Kidney (tissue), 14 donors: ENCODE data around the gene C5orf15. TPM values are rescaled to one million over a fixed set of nuclear protein-coding genes. Genes with fewer than 3 reads are reported as not detected.

Source experiments
- DNase-seq, 5 donors: peaks; one replicate each; pipeline ENCODE4 v3.0.0-alpha.2; 2013 to 2020
- FAIRE-seq: peaks from 2 replicates; lab custom pipeline; 2012; peaks lifted over from hg19 to GRCh38; lab: Jason Lieb, UNC
- H3K27ac ChIP-seq, 2 donors: one replicate each; pipeline ENCODE4 v1.7.0; 2013; ENCODE audit warnings: low read depth in 2 of 2, low read length in 2 of 2, inconsistent platforms in 1 of 2
- H3K27me3 ChIP-seq: one replicate; pipeline ENCODE4 v1.7.1; 2013; ENCODE audit warnings: low read length, inconsistent platforms; ENCODE audit not compliant: control insufficient read depth, insufficient read depth
- H3K36me3 ChIP-seq, 3 donors: one replicate each; pipeline versions ENCODE4 v1.7.0 to v1.7.1; 2013; ENCODE audit warnings: low read length in 3 of 3, control low read depth in 1 of 3, inconsistent platforms in 1 of 3; ENCODE audit not compliant: insufficient read depth in 3 of 3, control insufficient read depth in 2 of 3
- H3K4me1 ChIP-seq, 3 donors: one replicate each; pipeline versions ENCODE4 v1.7.0 to v1.7.1; 2013; ENCODE audit warnings: low read length in 3 of 3, inconsistent platforms in 1 of 3, low read depth in 1 of 3; ENCODE audit not compliant: control insufficient read depth in 2 of 3, insufficient read depth in 2 of 3
- H3K4me3 ChIP-seq, 3 donors: one replicate each; pipeline versions ENCODE4 v1.7.0 to v1.8.1; 2013; ENCODE audit warnings: low read length in 3 of 3, control low read depth in 1 of 3, inconsistent platforms in 1 of 3
- H3K9ac ChIP-seq, 3 donors: one replicate each; pipeline versions ENCODE4 v1.7.0 to v1.7.1; 2013; ENCODE audit warnings: low read length in 3 of 3, control low read depth in 1 of 3, inconsistent platforms in 1 of 3
- H3K9me3 ChIP-seq, 3 donors: one replicate each; pipeline versions ENCODE4 v1.7.0 to v1.7.1; 2013; ENCODE audit warnings: low read length in 3 of 3, control low read depth in 1 of 3, inconsistent platforms in 1 of 3; ENCODE audit not compliant: control insufficient read depth in 2 of 3, insufficient read depth in 1 of 3
- CTCF ChIP-seq: IDR thresholded peaks from 3 replicates; pipeline ENCODE4 v1.5.1; 2012; ENCODE audit warnings: mild to moderate bottlenecking, moderate library complexity, borderline replicate concordance; ENCODE audit not compliant: insufficient read depth; ENCODE audit errors: extremely low read depth
- intact Hi-C: fragments of 100-400 bp; cut with DNase I; formaldehyde crosslinking; loops from one replicate; pipeline ENCODE4 v1.11.1; 2022
- polyA plus RNA-seq: library from polyadenylated mRNA; stranded (reverse); fragments of 350-450 nt; fragmentation: Illumina TruSeq; extraction: RNeasy Lipid Tissue Mini Kit (QIAGEN cat#74804); gene quantifications from one replicate; pipeline ENCODE4 v1.2.3, GENCODE V29; 2014; ENCODE audit warnings: low read depth, low replicate concordance; ENCODE audit not compliant: insufficient read depth
- total RNA-seq: library from RNA; stranded (reverse); fragmentation: NEBNext Ultra II Directional; extraction: Animal tissue kit (Norgen Biotek cat#: 25700); gene quantifications from one replicate; pipeline ENCODE4 v1.2.1, GENCODE V29; 2021
- donor health status: control.
- donor health status: control.
- donor health status: control.
- donor health status: control.
- donor health status: control.
- donor health status: DM: yes; HTN: yes; CAD: no.
- donor health status: Normal renal cell carcinoma (clear cell type).

The C5orf15 gene
- total and polyA plus RNA-seq, 2 donors from 2014 or later: 43.9 to 54.4 TPM

- Histone ChIP-seq H3K27me3 (no peaks in the 10 kb centered on the region), H3K4me1 (peaks cover 0 to 46% (median 44%) of the 10 kb centered on the region in 3 donors), H3K9me3 (no peaks in the 10 kb centered on the region), H3K4me3 (no peak overlapping the region), H3K27ac (peak overlapping the region in 1 of 2 donors; percentile 56), H3K36me3 (peaks cover 0 to 3% (median 0%) of the 10 kb centered on the region in 3 donors), H3K9ac (peak overlapping the region in 1 of 3 donors; percentile 14)
- DNase-seq (no peak), FAIRE-seq (no peak)
- TF ChIP-seq CTCF: no peak
- intact Hi-C loops: no loop called here
Observed at GRCh38 chr5:133995883-133996563, 27.6 kb upstream of the C5orf15 start.

GRCh38 chr5:133995341-133995740, 26.9 kb upstream of the C5orf15 start:
- intact Hi-C loops: no loop called here
- Histone ChIP-seq H3K27me3 (no peaks in the 10 kb centered on the region), H3K4me1 (peaks cover 0 to 43% (median 40%) of the 10 kb centered on the region in 3 donors), H3K4me3 (no peak overlapping the region), H3K9me3 (no peaks in the 10 kb centered on the region), H3K9ac (no peak overlapping the region), H3K36me3 (peaks cover 2 to 7% (median 7%) of the 10 kb centered on the region in 3 donors), H3K27ac (peak overlapping the region in 1 of 2 donors; percentile 3)
- FAIRE-seq (no peak), DNase-seq (no peak)
- TF ChIP-seq CTCF: no peak

GRCh38 chr5:133994990-133995333, 26.5 kb upstream of the C5orf15 start:
- Histone ChIP-seq H3K9ac (no peak overlapping the region), H3K36me3 (peaks cover 5 to 10% (median 10%) of the 10 kb centered on the region in 3 donors), H3K27me3 (no peaks in the 10 kb centered on the region), H3K9me3 (no peaks in the 10 kb centered on the region), H3K27ac (peak overlapping the region in 1 of 2 donors; percentile 3), H3K4me1 (peaks cover 0 to 39% (median 37%) of the 10 kb centered on the region in 3 donors), H3K4me3 (no peak overlapping the region)
- no peak for TF ChIP-seq CTCF
- intact Hi-C loops: no loop called here
- FAIRE-seq: no peak
- no peak for DNase-seq
